GM12892 (cell line): ENCODE results near the gene TDRD15.

Experiments
- POLR2A ChIP-seq: IDR thresholded peaks from 2 replicates; pipeline ENCODE4 v1.6.1; 2011; ENCODE audit warnings: low read depth, low read length, control low read depth
- POLR2AphosphoS5 ChIP-seq: IDR thresholded peaks from 2 replicates; pipeline ENCODE4 v1.6.1; 2011; ENCODE audit warnings: low read depth, low read length, control low read depth
- TAF1 ChIP-seq: IDR thresholded peaks from 2 replicates; pipeline ENCODE4 v1.6.1; 2011; ENCODE audit warnings: low read depth, mild to moderate bottlenecking, control low read depth, low read length, borderline replicate concordance

DNA sequence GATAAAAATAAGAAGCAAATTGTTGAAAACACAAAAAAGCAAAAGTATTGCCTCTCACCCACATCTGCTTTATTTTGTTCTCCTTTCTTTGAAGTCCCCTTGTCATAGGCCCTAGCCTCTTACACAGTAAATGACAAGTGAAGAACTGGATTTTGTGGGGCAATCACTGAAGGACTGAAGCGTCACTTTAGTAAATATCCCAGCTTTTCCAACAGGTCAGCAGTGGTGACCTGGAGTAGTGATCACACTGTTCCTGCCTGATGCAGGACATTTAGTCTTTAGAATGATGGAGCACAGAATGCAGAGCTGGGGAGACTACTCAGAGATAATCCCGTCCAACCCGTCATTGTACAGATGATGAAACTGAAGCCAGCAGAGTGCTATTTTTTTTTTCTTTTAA lies 28.1 kb upstream of the TDRD15 start:
- TF ChIP-seq TAF1 (no peak), POLR2A (no peak), POLR2AphosphoS5 (no peak)
